Activated T-helper 2 cell treated with anti-CD3 and anti-CD28 coated beads, Interferon-gamma antibody, Interleukin-2, Interleukin-4, amounts not matched to agents 10 μg/mL and 5 μg/mL and 100 μg/mL, durations not matched to agents 14 hours and 24 hours and 36 hours (primary cell): ENCODE measurements around the gene EZR. TPM values are rescaled to one million over a fixed set of nuclear protein-coding genes. Genes with fewer than 3 reads are reported as not detected.
"Not testable (repeated sequence)": the region's sequence is repeated elsewhere in the genome, so short reads cannot be mapped to it uniquely, and the experiment has no call there.

Experiments used
- DNase-seq: peaks from one replicate; pipeline ENCODE4 v3.0.0; 2021; ENCODE audit warnings: low spot score
- H3K27ac Mint-ChIP-seq: one replicate; pipeline ENCODE4 v1.8.0; 2021; ENCODE audit warnings: mixed read lengths
- H3K27me3 Mint-ChIP-seq: one replicate; pipeline ENCODE4 v1.8.0; 2021; ENCODE audit warnings: low read depth, mixed read lengths
- H3K36me3 Mint-ChIP-seq: one replicate; pipeline ENCODE4 v1.8.0; 2021; ENCODE audit warnings: low read depth, mixed read lengths
- H3K4me1 Mint-ChIP-seq: one replicate; pipeline ENCODE4 v1.8.0; 2021; ENCODE audit warnings: low read depth, mixed read lengths
- H3K4me3 Mint-ChIP-seq: one replicate; pipeline ENCODE4 v1.8.0; 2021; ENCODE audit warnings: low read depth, mild to moderate bottlenecking, moderate library complexity, mixed read lengths
- H3K9me3 Mint-ChIP-seq: one replicate; pipeline ENCODE4 v1.8.0; 2021; ENCODE audit warnings: mixed read lengths
- intact Hi-C: fragments of 100-400 bp; cut with micrococcal nuclease; formaldehyde crosslinking; loops from one replicate; pipeline ENCODE4 v1.15.1; 2023
- total RNA-seq: library from RNA; stranded (reverse); gene quantifications from 2 replicates; pipeline ENCODE4 v1.2.3, GENCODE V29; 2022

The EZR gene
- total RNA-seq, 1 donor from 2014 or later, result 204 TPM

DNA sequence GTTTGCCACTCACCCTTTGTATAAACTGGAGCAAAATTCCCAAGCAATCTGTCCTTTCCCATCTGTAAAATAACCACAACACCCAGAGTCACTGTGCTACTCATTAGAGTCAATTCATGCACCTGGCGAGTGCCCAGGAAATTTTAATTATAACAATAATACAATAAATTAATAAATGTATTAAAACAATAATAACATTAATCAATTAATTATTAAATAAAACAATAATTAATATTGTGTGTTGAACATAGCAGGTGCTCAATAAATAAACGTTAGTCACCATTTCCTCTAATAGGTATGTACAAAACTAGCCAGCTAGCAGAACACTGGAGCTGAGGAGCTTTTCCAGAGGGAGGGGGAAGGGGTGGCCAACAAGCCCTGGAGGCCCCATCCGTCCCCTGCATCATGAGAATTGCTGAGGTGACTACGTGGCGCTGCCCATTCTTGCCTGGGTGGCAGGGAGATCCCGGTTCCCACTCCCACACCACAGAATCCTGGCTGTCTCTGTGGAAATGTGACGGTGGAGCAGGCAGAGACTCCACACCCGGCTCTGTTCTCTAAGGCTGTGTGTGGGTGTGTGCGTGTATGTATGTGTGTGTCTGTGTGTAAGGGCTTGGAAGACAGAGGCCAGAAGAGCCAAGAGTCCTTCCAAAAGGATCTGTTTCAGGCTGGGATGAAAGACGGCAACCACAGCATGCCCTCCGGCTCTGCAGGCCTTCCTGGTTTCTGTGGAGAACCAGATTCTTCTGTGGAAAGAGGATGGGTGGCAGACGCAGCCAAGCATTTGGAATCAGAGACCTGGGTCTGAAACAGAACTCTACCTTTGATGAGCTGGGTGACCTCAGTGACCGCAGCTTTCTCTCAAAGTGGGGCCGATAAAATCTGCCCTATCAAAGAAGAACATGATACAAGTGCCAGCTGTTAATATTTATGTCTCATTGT is 18.8 kb upstream of the EZR start:
- Mint-ChIP-seq H3K9me3 (peaks cover 13% of the 10 kb centered on the region), H3K27me3 (peaks cover 5% of the 10 kb centered on the region), H3K36me3 (peaks cover 3% of the 10 kb centered on the region), H3K4me1 (peaks cover 5% of the 10 kb centered on the region), H3K4me3 (no peak overlapping the region), H3K27ac (no peak overlapping the region)
- intact Hi-C loops, result no loop called here
- no peak for DNase-seq

DNA sequence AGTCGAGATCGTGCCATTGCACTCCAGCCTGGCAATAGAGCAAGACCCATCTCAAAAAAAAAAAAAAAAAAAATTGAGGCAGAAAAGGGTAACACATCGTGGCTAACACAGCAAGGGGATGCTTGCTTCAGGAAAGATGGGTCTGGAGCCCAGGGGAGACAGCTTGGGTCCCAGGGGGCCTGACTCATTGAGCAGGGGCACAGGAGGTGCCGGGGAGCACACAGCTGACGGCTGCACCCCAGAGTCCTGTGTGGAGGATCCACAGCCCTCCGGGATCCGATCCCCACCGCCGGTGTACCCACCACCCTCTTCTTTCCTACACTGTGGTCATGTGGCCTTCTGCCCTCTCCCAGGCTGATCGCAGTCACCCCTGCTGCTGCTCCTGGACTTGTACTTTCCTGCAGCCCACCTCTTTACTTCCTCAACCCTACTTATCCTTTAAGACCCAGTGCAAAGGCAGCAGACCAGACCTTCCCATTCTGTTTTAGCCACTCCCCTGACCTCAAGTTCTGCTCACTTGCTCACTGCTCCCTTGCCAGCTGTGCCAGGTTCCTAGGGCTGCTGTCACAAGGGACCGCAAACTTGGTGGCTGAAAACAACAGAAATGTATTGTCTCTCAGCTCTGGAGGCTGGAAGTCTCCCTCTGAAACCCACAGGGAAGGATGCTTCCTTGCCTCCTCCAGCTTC is 17.6 kb upstream of the EZR start:
- Mint-ChIP-seq H3K4me3 (no peak overlapping the region), H3K9me3 (peaks cover 9% of the 10 kb centered on the region), H3K27me3 (peaks cover 5% of the 10 kb centered on the region), H3K4me1 (peaks cover 5% of the 10 kb centered on the region), H3K27ac (no peak overlapping the region), H3K36me3 (peaks cover 3% of the 10 kb centered on the region)
- DNase-seq, result no peak
- intact Hi-C loops, result no loop called here

DNA sequence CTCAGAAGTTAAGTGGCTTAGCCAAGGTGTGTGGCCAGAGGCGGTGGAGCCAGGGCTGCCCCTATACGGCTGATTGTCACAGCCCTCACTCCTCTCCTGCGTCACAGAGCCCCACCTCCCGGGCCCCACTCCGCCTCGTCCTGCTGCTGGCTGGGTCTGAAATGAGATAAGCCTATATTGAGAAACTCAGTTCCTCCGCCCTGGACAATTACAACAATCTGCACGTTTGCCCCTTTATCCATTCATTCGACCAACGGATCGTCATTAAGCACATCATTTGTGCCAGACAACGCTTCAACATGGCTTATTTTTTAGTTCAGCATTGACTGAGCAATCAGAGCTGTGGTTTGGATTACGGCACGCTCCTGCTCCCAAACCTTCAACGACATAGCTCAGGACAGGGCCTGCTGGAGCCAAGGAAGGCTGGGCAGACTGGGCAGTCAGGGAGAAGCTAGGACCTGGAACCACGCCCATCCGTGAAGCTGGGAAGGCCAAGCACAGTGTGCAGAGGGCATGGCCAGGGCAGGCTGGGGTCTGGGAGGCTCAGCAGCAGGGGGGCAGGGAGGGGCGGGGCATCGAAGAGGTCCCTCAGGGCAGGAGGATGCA is 16.6 kb upstream of the EZR start:
- Mint-ChIP-seq H3K9me3 (peaks cover 4% of the 10 kb centered on the region), H3K36me3 (peaks cover 3% of the 10 kb centered on the region), H3K4me1 (peaks cover 5% of the 10 kb centered on the region), H3K27ac (no peak overlapping the region), H3K27me3 (peaks cover 5% of the 10 kb centered on the region), H3K4me3 (no peak overlapping the region)
- no peak for DNase-seq
- intact Hi-C loops, result no loop called here

DNA sequence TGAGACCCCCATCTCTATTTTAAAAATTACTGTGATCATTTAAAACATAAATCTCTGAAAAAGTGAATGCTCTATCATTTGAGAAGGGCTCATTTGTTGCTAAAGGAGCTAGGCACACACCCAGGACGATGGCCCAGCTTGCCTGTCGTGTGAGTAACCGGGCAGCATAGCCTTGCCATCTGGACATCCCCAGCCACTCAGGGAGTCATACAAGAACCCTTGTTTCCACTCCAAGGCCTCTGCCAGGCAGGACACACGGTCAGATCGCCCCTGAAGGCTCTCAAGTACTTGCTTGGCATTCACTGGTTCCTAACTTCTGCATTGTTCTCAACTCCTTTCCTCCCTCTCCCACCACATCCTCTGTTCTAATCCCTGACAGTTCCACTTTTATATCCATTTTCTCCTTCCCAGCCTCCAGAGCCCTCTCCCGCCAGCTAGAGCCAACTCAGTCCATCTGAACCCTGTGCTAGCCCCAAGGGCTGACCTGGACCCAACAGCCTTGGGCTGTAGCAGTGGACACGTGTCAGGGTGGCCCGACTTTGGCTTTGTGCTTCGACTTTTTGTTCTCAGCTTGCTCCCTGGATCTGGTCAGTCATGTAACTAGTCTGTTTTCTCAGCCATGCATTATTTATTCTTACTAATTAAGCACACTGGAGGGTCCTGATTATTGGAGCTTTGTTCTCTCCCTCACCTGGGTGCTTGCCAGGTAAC is 15.7 kb upstream of the EZR start:
- intact Hi-C loops, result no loop called here
- H3K4me3 Mint-ChIP-seq, result no peak overlapping the region
- no peak for DNase-seq
- peaks cover 5% of the 10 kb centered on the region for H3K27me3 Mint-ChIP-seq
- H3K9me3 Mint-ChIP-seq, result no peaks in the 10 kb centered on the region
- H3K4me1 Mint-ChIP-seq, result peaks cover 1% of the 10 kb centered on the region
- H3K36me3 Mint-ChIP-seq, result no peaks in the 10 kb centered on the region
- H3K27ac Mint-ChIP-seq, result no peak overlapping the region

DNA sequence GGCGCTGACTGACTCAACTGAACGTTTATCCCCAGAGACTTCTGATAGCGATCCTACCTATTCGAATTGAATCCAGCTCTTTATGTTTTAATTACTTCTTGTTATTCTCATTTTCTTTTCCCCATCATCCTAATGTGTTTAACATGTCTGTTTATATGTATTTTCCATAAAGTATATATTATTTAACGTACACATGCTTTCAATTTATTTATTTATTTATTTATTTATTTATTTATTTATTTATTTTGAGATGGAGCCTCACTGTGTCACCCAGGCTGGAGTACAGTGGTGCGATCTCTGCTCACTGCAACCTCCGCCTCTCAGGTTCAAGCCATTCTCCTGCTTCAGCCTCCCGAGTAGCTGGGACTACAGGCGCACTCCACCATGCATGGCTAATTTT is 13.6 kb upstream of the EZR start:
- H3K4me1 Mint-ChIP-seq, H3K27ac Mint-ChIP-seq, H3K9me3 Mint-ChIP-seq, intact Hi-C loops, DNase-seq, H3K4me3 Mint-ChIP-seq, H3K36me3 Mint-ChIP-seq, H3K27me3 Mint-ChIP-seq: not testable (repeated sequence)

DNA sequence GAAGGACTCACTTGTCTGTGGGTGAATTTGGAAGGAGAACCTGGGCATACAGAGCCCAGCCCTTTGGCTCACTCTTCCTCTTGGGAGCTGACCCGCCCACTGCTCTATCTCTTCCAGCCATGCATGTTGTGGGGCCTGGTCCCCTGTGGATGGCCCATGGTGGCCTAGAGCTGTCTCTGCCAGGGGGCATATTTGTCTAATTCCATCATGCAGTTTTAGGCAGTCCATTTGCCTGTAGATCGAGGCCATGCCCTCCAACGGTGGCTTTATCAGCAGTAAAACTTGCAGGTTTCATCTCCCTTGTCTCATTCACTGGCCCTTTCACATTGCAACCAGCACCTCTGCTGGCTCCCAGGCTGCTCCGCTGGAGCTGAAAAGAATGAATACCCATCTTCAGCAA is 12.9 kb upstream of the EZR start:
- no peak overlapping the region for H3K27ac Mint-ChIP-seq
- H3K4me3 Mint-ChIP-seq, result no peak overlapping the region
- peaks cover 1% of the 10 kb centered on the region for H3K4me1 Mint-ChIP-seq
- no peak for DNase-seq
- peaks cover 5% of the 10 kb centered on the region for H3K27me3 Mint-ChIP-seq
- no peaks in the 10 kb centered on the region for H3K36me3 Mint-ChIP-seq
- intact Hi-C loops, result no loop called here
- H3K9me3 Mint-ChIP-seq, result no peaks in the 10 kb centered on the region

DNA sequence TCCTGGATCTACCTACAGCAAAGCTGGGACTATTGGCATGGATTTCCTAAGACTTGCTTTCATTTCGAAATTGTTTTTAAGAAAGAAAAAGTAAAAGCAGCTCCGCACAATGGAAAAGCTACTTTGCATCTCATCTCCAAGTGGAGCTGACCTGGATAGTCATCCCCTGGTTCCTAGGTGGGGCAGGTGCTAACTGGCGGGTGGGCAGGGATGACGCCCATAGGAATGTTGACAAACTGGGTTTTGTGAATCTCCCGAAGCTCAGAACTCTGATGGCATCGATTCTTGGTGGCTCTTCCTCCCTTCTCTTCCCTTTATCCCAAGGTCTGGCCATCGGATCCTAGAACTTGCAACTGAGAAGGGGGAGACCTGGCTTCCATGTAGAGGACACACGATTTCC is 12.4 kb upstream of the EZR start:
- Mint-ChIP-seq H3K27ac (no peak overlapping the region), H3K36me3 (no peaks in the 10 kb centered on the region), H3K9me3 (no peaks in the 10 kb centered on the region), H3K4me1 (peaks cover 1% of the 10 kb centered on the region), H3K27me3 (peaks cover 5% of the 10 kb centered on the region), H3K4me3 (no peak overlapping the region)
- DNase-seq, result no peak
- intact Hi-C loops, result no loop called here

DNA sequence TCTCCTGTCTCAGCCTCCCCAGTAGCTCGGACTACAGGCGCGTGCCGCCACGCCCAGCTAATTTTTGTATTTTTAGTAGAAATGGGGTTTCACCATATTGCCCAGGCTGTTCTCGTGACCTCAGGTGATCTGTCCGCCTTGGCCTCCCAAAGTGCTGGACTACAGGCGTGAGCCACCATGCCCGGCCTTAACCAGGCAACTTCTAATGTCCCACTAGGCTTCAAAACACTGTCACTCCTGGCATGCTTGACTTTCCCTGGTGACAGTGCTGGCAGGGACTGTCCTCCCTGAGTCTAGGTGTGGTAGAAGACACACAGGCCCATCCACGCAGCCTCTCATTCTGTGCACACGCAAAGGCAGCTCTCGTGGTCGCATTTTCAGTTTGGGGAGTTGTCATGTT is 11.6 kb upstream of the EZR start:
- intact Hi-C loops, result no loop called here
- DNase-seq, result no peak
- Mint-ChIP-seq H3K36me3 (no peaks in the 10 kb centered on the region), H3K4me1 (peaks cover 1% of the 10 kb centered on the region), H3K27me3 (peaks cover 5% of the 10 kb centered on the region), H3K9me3 (no peaks in the 10 kb centered on the region), H3K4me3 (no peak overlapping the region), H3K27ac (no peak overlapping the region)

DNA sequence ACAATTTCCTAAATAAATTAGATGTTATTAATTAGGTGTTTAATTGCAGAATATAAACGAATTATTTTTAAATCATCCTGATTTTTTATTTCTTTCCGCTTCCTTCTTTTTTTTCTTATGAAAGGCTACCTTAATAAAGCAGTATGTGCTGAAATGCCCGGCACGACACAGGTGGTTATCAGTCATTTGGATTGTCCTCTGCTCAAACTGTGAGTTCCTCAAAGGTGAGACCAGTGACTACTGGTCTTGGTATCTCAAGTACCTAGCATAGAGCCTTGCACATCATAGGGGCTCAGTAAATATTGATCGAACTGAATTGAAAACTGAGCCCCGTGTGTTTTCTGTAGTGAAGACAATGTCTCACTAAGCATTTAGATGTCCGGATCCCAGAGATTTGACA is 9.6 kb upstream of the EZR start:
- H3K36me3 Mint-ChIP-seq, result no peaks in the 10 kb centered on the region
- H3K9me3 Mint-ChIP-seq, result no peaks in the 10 kb centered on the region
- DNase-seq, result no peak
- H3K27ac Mint-ChIP-seq, result no peak overlapping the region
- peaks cover 2% of the 10 kb centered on the region for H3K27me3 Mint-ChIP-seq
- H3K4me3 Mint-ChIP-seq, result no peak overlapping the region
- intact Hi-C loops, result no loop called here
- peaks cover 1% of the 10 kb centered on the region for H3K4me1 Mint-ChIP-seq

DNA sequence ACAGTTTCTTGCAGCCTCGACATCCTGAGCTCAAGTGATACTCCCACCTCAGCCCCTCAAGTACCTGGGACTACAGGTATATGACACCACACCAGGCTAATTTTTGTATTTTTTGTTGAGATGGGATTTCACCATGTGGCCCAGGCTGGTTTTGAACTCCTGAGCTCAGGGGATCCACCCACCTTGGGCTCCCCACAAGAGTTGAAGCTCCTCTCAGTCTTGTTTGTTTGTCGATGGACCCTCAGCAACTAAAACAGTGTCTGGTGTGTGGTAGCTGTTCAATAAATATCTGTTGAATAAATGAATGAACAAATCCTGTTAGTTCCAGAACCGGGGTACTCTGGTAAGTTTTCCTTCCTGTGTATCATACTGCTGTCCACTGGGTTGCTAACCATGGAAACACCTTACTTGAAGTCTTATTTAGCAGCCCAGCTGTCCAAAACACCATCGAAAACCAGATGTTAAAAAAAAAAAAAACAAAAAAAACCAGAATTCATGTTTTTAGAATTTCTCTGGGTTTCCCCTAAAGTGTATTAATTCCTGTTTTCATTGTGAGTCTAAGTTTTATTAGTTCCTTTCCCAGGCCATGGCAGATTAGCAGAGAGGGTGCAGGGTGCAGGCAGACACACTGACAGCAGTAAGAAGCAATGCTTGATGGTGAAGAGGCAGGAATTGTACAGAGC is 7.8 kb upstream of the EZR start:
- Mint-ChIP-seq H3K36me3 (no peaks in the 10 kb centered on the region), H3K27me3 (peaks cover 2% of the 10 kb centered on the region), H3K27ac (no peak overlapping the region), H3K9me3 (no peaks in the 10 kb centered on the region), H3K4me3 (no peak overlapping the region), H3K4me1 (peaks cover 10% of the 10 kb centered on the region)
- DNase-seq, result no peak
- intact Hi-C loops, result no loop called here

DNA sequence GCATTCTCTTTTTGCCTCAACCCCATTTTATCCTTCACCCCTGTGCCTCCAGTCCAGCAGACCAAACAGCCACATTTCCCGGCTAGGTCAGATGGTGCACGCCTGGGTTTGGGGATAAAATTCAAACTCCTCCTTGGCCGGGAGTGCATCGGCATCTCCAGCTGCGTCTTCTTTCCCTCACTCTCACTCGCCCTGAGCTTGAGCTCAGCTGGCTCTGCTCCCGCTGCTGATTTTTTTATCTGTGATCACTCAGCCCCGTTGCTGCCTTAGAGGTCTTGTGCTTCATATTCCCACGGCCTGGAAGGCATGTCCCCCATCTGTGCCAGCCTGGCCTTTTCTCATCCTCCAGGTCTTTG is 6.8 kb upstream of the EZR start:
- peaks cover 2% of the 10 kb centered on the region for H3K27me3 Mint-ChIP-seq
- intact Hi-C loops, result no loop called here
- no peak overlapping the region for H3K27ac Mint-ChIP-seq
- no peak for DNase-seq
- H3K4me3 Mint-ChIP-seq, result no peak overlapping the region
- H3K36me3 Mint-ChIP-seq, result peaks cover 2% of the 10 kb centered on the region
- H3K9me3 Mint-ChIP-seq, result no peaks in the 10 kb centered on the region
- peaks cover 13% of the 10 kb centered on the region for H3K4me1 Mint-ChIP-seq
